H9 (cell line): ENCODE results near the gene MGAT2. TPM values are rescaled to one million over a fixed set of nuclear protein-coding genes. Genes with fewer than 3 reads are reported as not detected.

Source experiments
- DNase-seq: peaks from one replicate; pipeline ENCODE4 v3.0.0-alpha.2; 2017
- H2AFZ ChIP-seq: one replicate; pipeline ENCODE4 v1.6.1; 2013; ENCODE audit warnings: mild to moderate bottlenecking, low read length, control low read depth, moderate library complexity
- H2AK5ac ChIP-seq: 2 replicates; pipeline ENCODE4 v1.6.1; 2013; ENCODE audit warnings: low read length, control low read depth, mixed read lengths; ENCODE audit not compliant: insufficient read length
- H2BK120ac ChIP-seq: one replicate; pipeline ENCODE4 v1.6.1; 2013; ENCODE audit warnings: low read depth, mild to moderate bottlenecking, low read length, control low read depth, inconsistent platforms; ENCODE audit not compliant: poor library complexity, severe bottlenecking
- H2BK12ac ChIP-seq: 2 replicates; pipeline ENCODE4 v1.6.1; 2013; ENCODE audit warnings: low read length, control low read depth, mixed read lengths, low read depth; ENCODE audit not compliant: insufficient read length
- H2BK15ac ChIP-seq: 2 replicates; pipeline ENCODE4 v1.6.1; 2013; ENCODE audit warnings: low read depth, low read length, control low read depth
- H2BK20ac ChIP-seq: one replicate; pipeline ENCODE4 v1.6.1; 2013; ENCODE audit warnings: low read depth, mild to moderate bottlenecking, low read length, control low read depth, inconsistent platforms; ENCODE audit not compliant: poor library complexity, severe bottlenecking
- H2BK5ac ChIP-seq: 2 replicates; pipeline ENCODE4 v1.6.1; 2013; ENCODE audit warnings: low read length, control low read depth, mixed read lengths; ENCODE audit not compliant: insufficient read length
- H3K14ac ChIP-seq: 2 replicates; pipeline ENCODE4 v1.6.1; 2013; ENCODE audit warnings: low read length, control low read depth; ENCODE audit not compliant: insufficient read depth
- H3K18ac ChIP-seq: 2 replicates; pipeline ENCODE4 v1.6.1; 2013; ENCODE audit warnings: low read depth, mild to moderate bottlenecking, mixed read lengths, low read length, control low read depth; ENCODE audit not compliant: insufficient read length
- H3K23ac ChIP-seq: 2 replicates; pipeline ENCODE4 v1.6.1; 2013; ENCODE audit warnings: low read length, control low read depth, mixed read lengths, low read depth; ENCODE audit not compliant: insufficient read length
- H3K23me2 ChIP-seq: 2 replicates; pipeline ENCODE4 v1.6.1; 2013; ENCODE audit warnings: low read depth, mild to moderate bottlenecking, mixed read lengths, low read length, control low read depth; ENCODE audit not compliant: insufficient read length, poor library complexity, severe bottlenecking
- H3K27ac ChIP-seq: 2 replicates; pipeline ENCODE4 v1.5.1; 2013; ENCODE audit warnings: low read length, control low read depth, mixed read lengths, low read depth; ENCODE audit not compliant: insufficient read length
- H3K27me3 ChIP-seq: 2 replicates; pipeline ENCODE4 v1.6.1; 2013; ENCODE audit warnings: low read length, control low read depth, inconsistent platforms; ENCODE audit not compliant: insufficient read depth
- H3K4ac ChIP-seq: 2 replicates; pipeline ENCODE4 v1.6.1; 2013; ENCODE audit warnings: low read depth, mild to moderate bottlenecking, control low read depth, inconsistent platforms, low read length, moderate library complexity
- H3K4me1 ChIP-seq: 2 replicates; pipeline ENCODE4 v1.6.1; 2013; ENCODE audit warnings: low read length, control low read depth, inconsistent platforms; ENCODE audit not compliant: insufficient read depth
- H3K4me2 ChIP-seq: 2 replicates; pipeline ENCODE4 v1.6.1; 2013; ENCODE audit warnings: low read length, control low read depth, mixed read lengths; ENCODE audit not compliant: insufficient read length, insufficient read depth
- H3K56ac ChIP-seq: 2 replicates; pipeline ENCODE4 v1.6.1; 2013; ENCODE audit warnings: low read depth, mild to moderate bottlenecking, mixed read lengths, low read length, control low read depth; ENCODE audit not compliant: insufficient read length
- H3K79me1 ChIP-seq: 2 replicates; pipeline ENCODE4 v1.6.1; 2013; ENCODE audit warnings: low read depth, mild to moderate bottlenecking, moderate library complexity, low read length, control low read depth, inconsistent platforms; ENCODE audit not compliant: insufficient read depth, poor library complexity, severe bottlenecking
- H3K79me2 ChIP-seq: 2 replicates; pipeline ENCODE4 v1.6.1; 2013; ENCODE audit warnings: low read length, control low read depth, inconsistent platforms; ENCODE audit not compliant: insufficient read depth
- H3K9ac ChIP-seq: 2 replicates; pipeline ENCODE4 v1.6.1; 2013; ENCODE audit warnings: low read length, control low read depth, mixed read lengths; ENCODE audit not compliant: insufficient read length; ENCODE audit errors: extremely low read depth
- H3K9me3 ChIP-seq: one replicate; pipeline ENCODE4 v1.6.1; 2013; ENCODE audit warnings: low read depth, low read length, inconsistent platforms; ENCODE audit not compliant: control insufficient read depth
- H3T11ph ChIP-seq: one replicate; pipeline ENCODE4 v1.6.1; 2013; ENCODE audit warnings: mild to moderate bottlenecking, low read length, control low read depth, inconsistent platforms
- H4K20me1 ChIP-seq: one replicate; pipeline ENCODE4 v1.6.1; 2013; ENCODE audit not compliant: control insufficient read depth, insufficient read length, insufficient read depth
- H4K5ac ChIP-seq: 2 replicates; pipeline ENCODE4 v1.6.1; 2013; ENCODE audit warnings: low read depth, mild to moderate bottlenecking, mixed read lengths, low read length, control low read depth; ENCODE audit not compliant: insufficient read length
- H4K8ac ChIP-seq: replicated peaks from 2 replicates; pipeline ENCODE4 v1.6.1; 2013; ENCODE audit warnings: low read length, control low read depth, mixed read lengths, low read depth; ENCODE audit not compliant: insufficient read length
- H4K91ac ChIP-seq: 2 replicates; pipeline ENCODE4 v1.6.1; 2013; ENCODE audit warnings: low read depth, mild to moderate bottlenecking, moderate library complexity, mixed read lengths, low read length, control low read depth; ENCODE audit not compliant: insufficient read length
- H3K27ac Mint-ChIP-seq, 3 experiments: 2 replicates in 2 of 3; 3 replicates in 1 of 3; pipeline ENCODE4 v1.8.0; 2020 to 2021; ENCODE audit warnings: mixed read lengths in 3 of 3, mild to moderate bottlenecking in 1 of 3, moderate library complexity in 1 of 3
- H3K27me3 Mint-ChIP-seq: 2 replicates; pipeline ENCODE4 v1.8.0; 2021; ENCODE audit warnings: low read depth, mild to moderate bottlenecking, moderate library complexity, mixed read lengths
- H3K36me3 Mint-ChIP-seq, 3 experiments: 2 replicates in 2 of 3; 3 replicates in 1 of 3; pipeline ENCODE4 v1.8.0; 2020 to 2021; ENCODE audit warnings: low read depth in 3 of 3, mixed read lengths in 3 of 3; ENCODE audit not compliant: insufficient read depth in 1 of 3
- H3K4me1 Mint-ChIP-seq, 2 experiments: 2 replicates each; pipeline ENCODE4 v1.8.0; 2020; ENCODE audit warnings: mixed read lengths in 2 of 2
- H3K4me3 Mint-ChIP-seq, 2 experiments: 2 replicates in 1 of 2; 3 replicates in 1 of 2; pipeline ENCODE4 v1.8.0; 2020 to 2021; ENCODE audit warnings: mild to moderate bottlenecking in 2 of 2, mixed read lengths in 2 of 2, moderate library complexity in 1 of 2
- H3K9me3 Mint-ChIP-seq, 2 experiments: 2 replicates in 1 of 2; 3 replicates in 1 of 2; pipeline ENCODE4 v1.8.0; 2020; ENCODE audit warnings: mild to moderate bottlenecking in 2 of 2, mixed read lengths in 2 of 2, moderate library complexity in 1 of 2
- WGBS: extraction: QIAGEN DNeasy Blood & Tissue Kit; methylation state at CpG from one replicate; pipeline ENCODE4 v1.1.7; 2013; ENCODE audit warnings: missing lambda C conversion rate, low lambda C conversion rate, mixed read lengths; ENCODE audit not compliant: insufficient read length; ENCODE audit errors: extremely low coverage; 5-methylcytosine and 5-hydroxymethylcytosine counted together
- total RNA-seq: library from RNA; stranded (reverse); gene quantifications from 2 replicates; pipeline ENCODE4 v1.2.1, GENCODE V29; 2021
- TF ChIP-seq, protein P1 (sequence below): fragments of 200-600 bp; sonication (generic); conservative IDR thresholded peaks from 3 replicates; pipeline ENCODE4 v1.8.0; 2021; ENCODE audit warnings: antibody characterized with exemption, mild to moderate bottlenecking

Gene MGAT2
- total RNA-seq, 1 experiment from 2014 or later, result 24.5 TPM

DNA sequence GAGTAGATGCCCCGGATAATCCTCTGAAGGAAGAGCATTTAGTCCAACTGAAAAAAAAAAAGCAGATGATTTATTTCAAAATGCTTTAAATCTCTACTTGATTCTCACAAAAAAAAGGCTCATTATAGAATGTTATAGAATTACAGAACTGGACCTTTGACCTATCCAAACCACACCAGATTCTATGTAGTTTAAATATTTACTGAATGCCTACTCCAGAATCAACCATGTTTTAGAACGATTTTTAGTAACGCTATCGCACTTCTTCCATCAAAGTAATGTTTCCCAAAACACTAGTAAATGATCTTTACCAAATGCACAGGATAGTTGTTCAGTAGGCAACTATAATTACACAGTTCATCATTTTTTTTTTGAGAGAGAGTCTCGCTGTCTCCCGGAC lies 37.0 kb upstream of the MGAT2 start:
- Mint-ChIP-seq H3K4me1 (peaks cover 29 to 35% of the 10 kb centered on the region in 2 experiments), H3K27ac (peak overlapping the region; percentile 73 to 96 (median 91); a peak in 4 of 7 replicates), H3K9me3 (no peaks in the 10 kb centered on the region), H3K4me3 (peak overlapping the region; percentile 89 to 95), H3K36me3 (peaks cover 44 to 48% (median 44%) of the 10 kb centered on the region in 3 experiments), H3K27me3 (peaks cover 3% of the 10 kb centered on the region; the same call in 1 of the 2 replicates)
- Histone ChIP-seq H3K23me2 (peaks cover 11% of the 10 kb centered on the region), H3K56ac (no peak overlapping the region), H3K4me2 (peak overlapping the region; percentile 61), H2BK12ac (no peak overlapping the region), H3K14ac (no peak overlapping the region), H3K27ac (no peak overlapping the region), H4K8ac (no peak overlapping the region), H3K4me1 (peaks cover 5% of the 10 kb centered on the region; the same call in 1 of the 2 replicates), H3K27me3 (no peaks in the 10 kb centered on the region), H4K5ac (no peak overlapping the region), H2BK120ac (no peak overlapping the region), H2BK5ac (no peak overlapping the region), H2BK20ac (no peak overlapping the region), H3K79me2 (peaks cover 24% of the 10 kb centered on the region), H3K9me3 (no peaks in the 10 kb centered on the region), H3K23ac (no peak overlapping the region), H3K18ac (no peak overlapping the region), H4K91ac (no peak overlapping the region), H3T11ph (no peak overlapping the region), H3K79me1 (peaks cover 9% of the 10 kb centered on the region), H2AK5ac (no peak overlapping the region), H3K9ac (peak overlapping the region; percentile 80), H3K4ac (no peak overlapping the region), H2BK15ac (no peak overlapping the region), H4K20me1 (no peaks in the 10 kb centered on the region), H2AFZ (no peak overlapping the region)
- no CpG with 5 or more reads among the region's 6 CpGs for whole genome bisulfite sequencing
- no peak for DNase-seq
- TF ChIP-seq, protein P1, sequence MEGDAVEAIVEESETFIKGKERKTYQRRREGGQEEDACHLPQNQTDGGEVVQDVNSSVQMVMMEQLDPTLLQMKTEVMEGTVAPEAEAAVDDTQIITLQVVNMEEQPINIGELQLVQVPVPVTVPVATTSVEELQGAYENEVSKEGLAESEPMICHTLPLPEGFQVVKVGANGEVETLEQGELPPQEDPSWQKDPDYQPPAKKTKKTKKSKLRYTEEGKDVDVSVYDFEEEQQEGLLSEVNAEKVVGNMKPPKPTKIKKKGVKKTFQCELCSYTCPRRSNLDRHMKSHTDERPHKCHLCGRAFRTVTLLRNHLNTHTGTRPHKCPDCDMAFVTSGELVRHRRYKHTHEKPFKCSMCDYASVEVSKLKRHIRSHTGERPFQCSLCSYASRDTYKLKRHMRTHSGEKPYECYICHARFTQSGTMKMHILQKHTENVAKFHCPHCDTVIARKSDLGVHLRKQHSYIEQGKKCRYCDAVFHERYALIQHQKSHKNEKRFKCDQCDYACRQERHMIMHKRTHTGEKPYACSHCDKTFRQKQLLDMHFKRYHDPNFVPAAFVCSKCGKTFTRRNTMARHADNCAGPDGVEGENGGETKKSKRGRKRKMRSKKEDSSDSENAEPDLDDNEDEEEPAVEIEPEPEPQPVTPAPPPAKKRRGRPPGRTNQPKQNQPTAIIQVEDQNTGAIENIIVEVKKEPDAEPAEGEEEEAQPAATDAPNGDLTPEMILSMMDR, result no peak
